Measurements from ENCODE around the gene DUSP5. TPM values are rescaled to one million over a fixed set of nuclear protein-coding genes. Genes with fewer than 3 reads are reported as not detected.

Gene DUSP5
- total and polyA plus RNA-seq, 10 of the 15 experiments (the other 5 are each of a cell fraction or from before 2014, with no cell fraction given): 2.1 to 95.9 (median 23.4) TPM

DNA sequence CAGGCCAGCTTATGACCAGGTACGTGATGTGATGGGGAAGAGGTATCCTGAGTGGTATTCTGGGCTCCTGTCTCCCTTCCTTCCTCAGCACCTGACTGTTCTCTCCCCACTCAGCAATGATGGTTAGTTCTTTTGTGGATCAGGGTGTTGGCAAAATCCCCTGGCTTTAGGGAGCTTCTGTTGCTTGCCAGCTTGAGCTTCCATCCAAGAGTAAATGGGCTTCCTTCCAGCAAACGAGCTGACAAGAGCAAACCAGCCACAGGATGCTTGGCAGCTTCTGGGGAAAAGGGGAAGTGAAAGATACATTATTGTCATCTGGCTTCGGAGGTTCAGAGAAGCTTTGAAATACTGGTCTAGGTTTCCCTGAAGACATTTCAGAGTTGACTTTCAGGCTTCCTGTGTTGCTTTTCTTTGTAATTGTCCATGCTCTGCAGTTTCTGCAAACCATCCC lies 5.2 kb downstream of the DUSP5 start (continued):
- TF ChIP-seq SMC3 (IDR thresholded peaks at IDR 0.05; ENCODE audit: borderline replicate concordance, low read length): peak; percentile 24; the same call in 1 of the 2 replicates
- TF ChIP-seq EZH2 (IDR thresholded peaks at IDR 0.05; ENCODE audit: borderline replicate concordance, control insufficient read depth, low read depth, low read length): no peak
- peak; percentile 54; the same call in 1 of the 2 replicates for TF ChIP-seq ATF7 (IDR thresholded peaks at IDR 0.05; ENCODE audit: low read depth)
- TF ChIP-seq WRNIP1 (IDR thresholded peaks at IDR 0.05; ENCODE audit: borderline replicate concordance, low read depth, low read length): peak; percentile 71; the same call in 1 of the 2 replicates
- TF ChIP-seq PAX5 (IDR thresholded peaks at IDR 0.05; ENCODE audit: borderline replicate concordance, low read depth, low read length): peak; percentile 78; the same call in 1 of the 2 replicates
- no peak for TF ChIP-seq NFYB (IDR thresholded peaks at IDR 0.05; ENCODE audit: insufficient read depth, low read depth, low read length)
- TF ChIP-seq, protein P1, sequence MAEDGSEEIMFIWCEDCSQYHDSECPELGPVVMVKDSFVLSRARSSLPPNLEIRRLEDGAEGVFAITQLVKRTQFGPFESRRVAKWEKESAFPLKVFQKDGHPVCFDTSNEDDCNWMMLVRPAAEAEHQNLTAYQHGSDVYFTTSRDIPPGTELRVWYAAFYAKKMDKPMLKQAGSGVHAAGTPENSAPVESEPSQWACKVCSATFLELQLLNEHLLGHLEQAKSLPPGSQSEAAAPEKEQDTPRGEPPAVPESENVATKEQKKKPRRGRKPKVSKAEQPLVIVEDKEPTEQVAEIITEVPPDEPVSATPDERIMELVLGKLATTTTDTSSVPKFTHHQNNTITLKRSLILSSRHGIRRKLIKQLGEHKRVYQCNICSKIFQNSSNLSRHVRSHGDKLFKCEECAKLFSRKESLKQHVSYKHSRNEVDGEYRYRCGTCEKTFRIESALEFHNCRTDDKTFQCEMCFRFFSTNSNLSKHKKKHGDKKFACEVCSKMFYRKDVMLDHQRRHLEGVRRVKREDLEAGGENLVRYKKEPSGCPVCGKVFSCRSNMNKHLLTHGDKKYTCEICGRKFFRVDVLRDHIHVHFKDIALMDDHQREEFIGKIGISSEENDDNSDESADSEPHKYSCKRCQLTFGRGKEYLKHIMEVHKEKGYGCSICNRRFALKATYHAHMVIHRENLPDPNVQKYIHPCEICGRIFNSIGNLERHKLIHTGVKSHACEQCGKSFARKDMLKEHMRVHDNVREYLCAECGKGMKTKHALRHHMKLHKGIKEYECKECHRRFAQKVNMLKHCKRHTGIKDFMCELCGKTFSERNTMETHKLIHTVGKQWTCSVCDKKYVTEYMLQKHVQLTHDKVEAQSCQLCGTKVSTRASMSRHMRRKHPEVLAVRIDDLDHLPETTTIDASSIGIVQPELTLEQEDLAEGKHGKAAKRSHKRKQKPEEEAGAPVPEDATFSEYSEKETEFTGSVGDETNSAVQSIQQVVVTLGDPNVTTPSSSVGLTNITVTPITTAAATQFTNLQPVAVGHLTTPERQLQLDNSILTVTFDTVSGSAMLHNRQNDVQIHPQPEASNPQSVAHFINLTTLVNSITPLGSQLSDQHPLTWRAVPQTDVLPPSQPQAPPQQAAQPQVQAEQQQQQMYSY (CRISPR knock-in tag; IDR thresholded peaks at IDR 0.05): no peak
- TF ChIP-seq POU2F2 (IDR thresholded peaks at IDR 0.05; ENCODE audit: borderline replicate concordance, low read depth, low read length): peak; percentile 53; the same call in 2 of the 3 replicates
- no peak for TF ChIP-seq SMARCA5 (IDR thresholded peaks at IDR 0.05)
- peak; percentile 60; the same call in 1 of the 2 replicates for TF ChIP-seq CHD2 (IDR thresholded peaks at IDR 0.05; ENCODE audit: borderline replicate concordance, low read depth, low read length)
- no peak for TF ChIP-seq FOXK2 (IDR thresholded peaks at IDR 0.05)
- TF ChIP-seq, protein P2, sequence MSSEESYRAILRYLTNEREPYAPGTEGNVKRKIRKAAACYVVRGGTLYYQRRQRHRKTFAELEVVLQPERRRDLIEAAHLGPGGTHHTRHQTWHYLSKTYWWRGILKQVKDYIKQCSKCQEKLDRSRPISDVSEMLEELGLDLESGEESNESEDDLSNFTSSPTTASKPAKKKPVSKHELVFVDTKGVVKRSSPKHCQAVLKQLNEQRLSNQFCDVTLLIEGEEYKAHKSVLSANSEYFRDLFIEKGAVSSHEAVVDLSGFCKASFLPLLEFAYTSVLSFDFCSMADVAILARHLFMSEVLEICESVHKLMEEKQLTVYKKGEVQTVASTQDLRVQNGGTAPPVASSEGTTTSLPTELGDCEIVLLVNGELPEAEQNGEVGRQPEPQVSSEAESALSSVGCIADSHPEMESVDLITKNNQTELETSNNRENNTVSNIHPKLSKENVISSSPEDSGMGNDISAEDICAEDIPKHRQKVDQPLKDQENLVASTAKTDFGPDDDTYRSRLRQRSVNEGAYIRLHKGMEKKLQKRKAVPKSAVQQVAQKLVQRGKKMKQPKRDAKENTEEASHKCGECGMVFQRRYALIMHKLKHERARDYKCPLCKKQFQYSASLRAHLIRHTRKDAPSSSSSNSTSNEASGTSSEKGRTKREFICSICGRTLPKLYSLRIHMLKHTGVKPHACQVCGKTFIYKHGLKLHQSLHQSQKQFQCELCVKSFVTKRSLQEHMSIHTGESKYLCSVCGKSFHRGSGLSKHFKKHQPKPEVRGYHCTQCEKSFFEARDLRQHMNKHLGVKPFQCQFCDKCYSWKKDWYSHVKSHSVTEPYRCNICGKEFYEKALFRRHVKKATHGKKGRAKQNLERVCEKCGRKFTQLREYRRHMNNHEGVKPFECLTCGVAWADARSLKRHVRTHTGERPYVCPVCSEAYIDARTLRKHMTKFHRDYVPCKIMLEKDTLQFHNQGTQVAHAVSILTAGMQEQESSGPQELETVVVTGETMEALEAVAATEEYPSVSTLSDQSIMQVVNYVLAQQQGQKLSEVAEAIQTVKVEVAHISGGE (CRISPR knock-in tag; IDR thresholded peaks at IDR 0.05): no peak
- TF ChIP-seq HDAC2 (IDR thresholded peaks at IDR 0.05): no peak
- TF ChIP-seq TARDBP (IDR thresholded peaks at IDR 0.05; ENCODE audit: borderline replicate concordance): 0 out of 2 replicates have a peak, but pooled peaks have one; percentile 30
- TF ChIP-seq SIN3A (IDR thresholded peaks at IDR 0.05; ENCODE audit: low read depth, low read length): no peak
- no peak for TF ChIP-seq SREBF2 (IDR thresholded peaks at IDR 0.05; ENCODE audit: low read length)
- no peak for TF ChIP-seq ZNF207 (IDR thresholded peaks at IDR 0.05; ENCODE audit: borderline replicate concordance)
- peak; percentile 60 for TF ChIP-seq BACH1 (IDR thresholded peaks at IDR 0.05; ENCODE audit: borderline replicate concordance)
- TF ChIP-seq BCL11A (IDR thresholded peaks at IDR 0.05; ENCODE audit: low read depth, low read length): peak; percentile 83
- TF ChIP-seq ZSCAN29 (IDR thresholded peaks at IDR 0.05): no peak
- no peak for TF ChIP-seq NFIC (IDR thresholded peaks at IDR 0.05; ENCODE audit: low read depth, low read length)
- TF ChIP-seq RB1 (IDR thresholded peaks at IDR 0.05; ENCODE audit: borderline replicate concordance): no peak
- TF ChIP-seq HDAC6 (IDR thresholded peaks at IDR 0.05; ENCODE audit: unreplicated experiment): peak; percentile 7
- no peak for TF ChIP-seq PAX8 (IDR thresholded peaks at IDR 0.05)
- no peak for TF ChIP-seq ZNF274 (IDR thresholded peaks at IDR 0.05; ENCODE audit: insufficient read depth, insufficient read length)
- peak; percentile 49 for TF ChIP-seq POLR2A (IDR thresholded peaks at IDR 0.05; ENCODE audit: low read depth, low read length)
- no peak; the same call in 1 of the 2 replicates for TF ChIP-seq ZBED1 (IDR thresholded peaks at IDR 0.05; ENCODE audit: borderline replicate concordance)
- TF ChIP-seq MTA2 (IDR thresholded peaks at IDR 0.05; ENCODE audit: low read depth): peak; percentile 79
- TF ChIP-seq STAT3 (IDR thresholded peaks at IDR 0.05; ENCODE audit: low read depth, low read length): no peak
